Iris pigment epithelial cell (primary cell): Measurements from ENCODE around the gene MED27.

ENCODE experiments used
- DNase-seq: peaks from one replicate; pipeline ENCODE4 v3.0.0-alpha.2; 2011; ENCODE audit warnings: low read depth

The MED27 gene

DNA sequence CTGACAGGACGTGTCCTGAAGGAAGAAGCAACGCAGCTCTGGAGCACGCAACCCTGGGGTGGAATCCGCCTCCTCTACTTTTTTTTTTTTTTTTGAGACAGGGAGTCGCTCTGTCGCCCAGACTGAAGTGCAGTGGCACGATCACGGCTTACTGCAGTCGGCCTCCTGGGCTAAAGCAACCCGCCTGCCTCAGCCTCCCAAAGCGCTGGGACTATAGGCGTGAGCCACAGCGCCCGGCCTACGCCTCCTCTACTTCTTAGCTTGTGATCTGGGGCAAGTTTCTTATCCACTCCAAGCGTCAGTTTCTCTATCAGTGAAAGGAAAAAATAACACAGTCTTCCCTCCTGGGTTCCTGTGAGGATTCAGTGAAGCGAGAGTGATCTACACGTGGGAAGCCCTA lies 243.6 kb downstream of the MED27 start:
- no peak for DNase-seq

DNA sequence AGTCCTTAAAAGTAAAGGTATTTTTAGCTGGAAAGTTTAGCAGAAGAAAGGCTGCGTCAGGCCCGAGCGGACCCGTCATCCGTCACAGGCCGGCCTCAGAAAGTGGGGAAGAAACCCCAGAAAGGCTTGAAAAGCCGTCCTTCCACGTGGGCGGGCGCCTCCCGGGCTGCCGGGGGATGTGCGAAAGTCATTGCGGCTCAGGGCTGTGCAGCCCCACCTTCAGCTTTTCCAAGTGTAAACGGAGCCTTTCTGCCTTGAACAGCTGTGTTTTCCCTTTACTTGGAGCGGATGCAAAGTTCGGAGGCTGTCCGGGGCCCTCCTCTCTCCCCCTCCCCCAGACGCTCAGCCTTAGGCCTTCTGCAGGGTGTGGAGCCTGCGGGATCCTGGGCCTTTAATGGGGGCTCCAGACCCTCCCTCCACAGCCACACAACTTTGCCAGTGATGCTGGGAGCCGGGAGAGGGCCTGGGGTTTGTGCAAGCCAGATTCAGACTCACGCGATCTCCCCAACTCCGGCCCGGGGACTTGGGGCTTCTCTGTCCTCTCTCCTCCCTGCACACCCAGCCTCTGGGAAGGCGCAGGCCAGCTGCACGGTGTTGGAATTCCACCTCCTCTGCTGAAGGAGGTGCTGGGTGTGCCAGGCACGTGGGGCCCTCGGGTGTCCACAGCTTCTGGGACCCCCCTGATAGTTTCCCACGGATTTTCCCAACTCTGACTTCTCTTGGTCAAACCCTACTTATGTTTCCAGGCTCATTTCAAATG lies 244.3 kb downstream of the MED27 start:
- peak; percentile 27 for DNase-seq

DNA sequence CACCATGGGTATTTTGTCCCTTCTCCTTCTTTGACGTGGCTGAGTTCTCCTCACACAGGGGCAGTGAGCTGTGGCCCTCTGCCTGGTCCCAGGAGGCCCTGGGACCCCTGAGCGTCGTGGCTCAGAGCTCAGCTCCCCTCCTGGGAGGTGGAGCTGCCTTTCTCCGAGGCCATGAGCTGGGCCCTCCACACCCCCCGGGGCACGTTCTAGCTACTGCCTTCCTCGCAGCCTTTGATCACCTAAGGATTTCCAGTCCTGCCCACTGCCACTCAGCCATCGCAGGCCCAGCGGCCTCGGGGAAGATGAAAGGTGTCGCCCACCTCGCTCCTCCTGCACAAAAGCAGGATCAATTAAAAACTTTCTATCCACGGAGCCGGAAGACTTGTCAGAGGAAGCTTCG lies 244.9 kb downstream of the MED27 start:
- no peak for DNase-seq

DNA sequence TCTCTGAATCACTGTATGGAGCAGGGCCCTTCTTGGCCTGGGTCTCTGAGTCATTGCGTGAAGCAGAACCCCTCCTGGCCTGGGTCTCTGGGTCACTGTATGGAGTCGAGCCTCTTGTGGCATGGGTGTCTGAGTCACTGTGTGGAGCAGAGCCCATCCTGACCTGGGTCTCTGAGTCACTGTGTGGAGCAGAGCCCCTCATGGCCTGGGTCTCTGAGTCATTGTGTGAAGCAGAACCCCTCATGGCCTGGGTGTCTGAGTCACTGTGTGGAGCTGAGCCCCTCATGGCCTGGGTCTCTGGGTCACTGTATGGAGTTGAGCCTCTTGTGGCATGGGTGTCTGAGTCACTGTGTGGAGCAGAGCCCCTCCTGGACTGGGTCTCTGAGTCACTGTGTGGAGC lies 245.8 kb downstream of the MED27 start:
- DNase-seq: peak; percentile 28

GRCh38 chr9:131833083-131833482 lies 246.6 kb downstream of the MED27 start:
- DNase-seq: no peak

- DNase-seq: no peak
Measured at GRCh38 chr9:131831380-131832165, 248.1 kb downstream of the MED27 start.

- no peak for DNase-seq
Measured at GRCh38 chr9:131827821-131828369, 251.8 kb downstream of the MED27 start.

DNA sequence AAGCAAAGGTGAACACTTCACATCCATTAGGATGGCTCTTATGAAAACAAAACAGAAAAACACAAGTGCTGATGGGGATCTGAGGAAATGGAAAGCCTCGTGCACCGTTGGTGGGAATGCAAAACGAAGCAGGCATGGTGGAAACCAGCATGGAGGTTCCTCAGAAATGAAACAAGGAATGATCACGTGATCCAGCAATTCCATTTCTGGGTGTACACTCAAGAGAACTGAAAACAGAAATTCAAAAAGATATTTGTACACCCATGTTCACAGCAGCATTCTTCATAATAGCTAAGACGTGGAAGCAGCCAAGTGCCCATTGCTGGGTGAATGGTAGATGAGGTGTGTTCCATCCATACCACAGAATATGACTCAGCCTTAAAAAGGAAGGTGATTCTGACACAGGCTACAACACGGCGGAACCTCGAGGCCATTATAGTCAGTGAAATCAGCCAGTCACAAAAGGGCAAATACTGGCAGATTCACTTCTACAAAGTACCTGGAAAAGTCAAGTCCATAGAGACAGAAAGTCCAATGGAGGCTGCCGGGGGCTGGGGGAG lies 252.6 kb downstream of the MED27 start:
- DNase-seq: no peak

- DNase-seq: no peak
Measured at GRCh38 chr9:131826053-131826452, 253.6 kb downstream of the MED27 start.

GRCh38 chr9:131824953-131825495 lies 254.6 kb downstream of the MED27 start:
- DNase-seq: no peak

GRCh38 chr9:131824155-131824594 lies 255.5 kb downstream of the MED27 start:
- DNase-seq: no peak

DNA sequence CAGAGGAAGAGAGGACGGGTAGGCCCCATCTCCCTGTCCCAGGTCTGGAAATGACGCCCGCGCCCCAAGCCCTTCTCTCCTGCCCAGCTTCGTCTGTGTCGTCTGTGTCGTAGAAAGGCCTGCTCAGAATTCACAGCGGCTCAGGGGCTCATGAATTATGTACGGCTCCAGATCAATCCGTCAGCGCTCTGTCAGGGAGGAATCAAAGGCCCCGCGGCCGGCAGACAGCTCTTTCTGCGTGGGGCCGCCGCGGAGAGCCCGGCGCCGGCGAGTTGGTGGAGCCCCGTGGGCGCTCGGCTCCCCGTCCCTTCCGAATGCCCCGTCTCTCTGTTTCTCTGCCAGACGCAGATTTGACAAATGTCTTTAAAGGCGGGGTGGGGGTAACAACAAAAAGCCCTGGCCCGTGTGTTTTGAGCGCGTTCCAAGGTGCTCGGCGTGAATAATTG lies 255.9 kb downstream of the MED27 start:
- no peak for DNase-seq

- DNase-seq: no peak
Measured at GRCh38 chr9:131818089-131818488, 261.6 kb downstream of the MED27 start.

GRCh38 chr9:131817627-131818026 lies 262.0 kb downstream of the MED27 start:
- DNase-seq: no peak

DNA sequence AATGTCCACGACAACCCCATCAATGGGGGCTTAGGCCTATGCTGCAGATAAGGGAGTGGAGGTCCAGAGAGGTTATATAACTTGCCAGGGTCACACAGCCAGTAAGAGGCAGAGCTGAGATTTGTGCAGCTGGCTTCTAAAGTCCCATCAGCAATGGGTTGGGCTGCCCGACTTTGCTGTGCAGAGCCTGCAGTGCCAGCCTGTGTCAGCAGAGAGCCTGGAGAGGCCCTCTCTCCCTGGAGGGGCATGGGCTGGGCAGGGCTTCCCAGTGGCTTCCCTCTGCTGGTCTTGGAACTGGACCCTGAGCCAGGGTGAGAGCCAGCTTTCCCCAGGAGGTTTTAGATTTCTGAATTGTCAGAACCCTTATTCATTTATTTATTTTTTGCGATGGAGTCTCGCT lies 262.6 kb downstream of the MED27 start:
- DNase-seq: no peak

DNA sequence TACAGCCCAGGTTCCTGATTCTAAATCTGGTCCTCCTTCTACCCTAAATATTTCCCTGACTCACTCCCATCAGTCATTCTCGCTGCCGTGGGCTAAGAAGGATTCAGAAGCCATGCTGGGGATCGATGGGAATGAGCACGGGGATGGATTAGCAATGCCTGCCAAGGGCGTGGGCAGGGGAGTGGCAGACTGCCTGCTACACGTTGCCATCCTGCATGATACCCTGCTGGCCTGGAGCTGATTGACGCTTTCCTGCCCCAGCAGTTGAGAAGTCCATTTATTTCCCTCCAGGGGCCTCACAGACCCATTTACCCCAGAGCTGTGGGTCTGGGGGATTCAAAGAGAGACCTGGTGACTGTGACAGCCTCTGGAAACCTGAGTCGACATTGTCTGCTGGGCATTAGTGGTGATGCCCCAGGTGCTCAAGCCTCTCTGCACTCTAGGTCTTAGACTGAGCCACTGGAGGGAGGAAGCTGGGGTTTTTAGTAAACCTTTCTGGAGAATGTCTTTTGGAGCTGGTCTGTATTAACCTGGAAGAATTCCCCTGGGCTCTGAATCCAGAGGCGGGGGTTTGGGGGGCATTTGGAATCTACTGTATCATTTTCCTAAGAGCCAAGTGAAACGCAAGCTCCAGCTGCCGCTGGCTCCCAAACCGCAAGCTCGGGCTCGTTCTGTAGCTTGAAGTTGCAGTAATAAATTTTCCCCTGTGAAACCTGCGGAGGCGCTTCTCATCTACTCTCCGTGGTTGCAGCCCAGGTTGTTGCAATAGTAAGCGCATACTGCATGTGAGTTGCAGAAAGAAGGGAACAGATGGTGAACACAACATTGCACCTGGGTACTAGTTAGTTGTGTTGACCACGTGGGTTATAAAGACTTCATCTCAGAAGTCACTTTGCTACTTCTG lies 263.4 kb downstream of the MED27 start:
- no peak for DNase-seq

DNA sequence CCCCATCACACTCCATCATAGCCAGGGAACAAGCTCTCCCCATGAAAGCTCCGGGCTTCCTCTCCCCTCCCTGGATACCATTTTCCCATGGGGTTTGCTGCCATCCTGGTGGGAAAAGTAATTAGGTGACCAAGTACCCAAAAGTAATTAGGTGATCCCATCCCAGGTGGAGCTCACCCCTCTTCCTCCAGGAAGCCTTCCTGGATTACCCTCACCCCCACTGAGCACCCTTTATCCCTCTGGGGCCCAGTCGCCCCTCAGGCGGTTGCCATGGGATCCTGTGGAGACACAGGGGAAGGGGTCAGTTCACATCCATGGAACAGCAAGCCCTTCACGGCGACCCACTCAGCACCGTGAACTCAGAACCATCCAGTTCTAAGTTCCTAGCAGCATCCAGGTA lies 265.0 kb downstream of the MED27 start:
- no peak for DNase-seq

DNA sequence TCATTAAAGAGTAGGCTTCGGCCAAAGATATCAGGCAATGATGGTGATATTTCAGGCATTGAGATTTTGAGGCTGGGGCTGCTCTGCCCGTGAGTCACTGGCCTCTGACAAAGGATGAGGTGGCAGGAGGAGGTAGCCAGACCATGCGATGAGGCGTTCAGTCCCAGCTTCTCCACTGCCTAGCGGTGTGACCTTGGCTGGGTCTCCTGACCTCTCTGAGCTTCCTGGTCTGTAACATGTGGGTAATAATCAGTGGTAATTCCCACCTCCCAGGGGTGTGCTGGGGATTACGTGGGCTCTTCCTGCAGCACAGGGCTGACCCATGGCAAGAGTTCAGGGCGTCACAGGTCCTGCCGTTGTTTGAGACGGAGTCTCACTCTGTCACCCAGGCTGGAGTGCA lies 266.6 kb downstream of the MED27 start:
- DNase-seq: peak; percentile 24

DNA sequence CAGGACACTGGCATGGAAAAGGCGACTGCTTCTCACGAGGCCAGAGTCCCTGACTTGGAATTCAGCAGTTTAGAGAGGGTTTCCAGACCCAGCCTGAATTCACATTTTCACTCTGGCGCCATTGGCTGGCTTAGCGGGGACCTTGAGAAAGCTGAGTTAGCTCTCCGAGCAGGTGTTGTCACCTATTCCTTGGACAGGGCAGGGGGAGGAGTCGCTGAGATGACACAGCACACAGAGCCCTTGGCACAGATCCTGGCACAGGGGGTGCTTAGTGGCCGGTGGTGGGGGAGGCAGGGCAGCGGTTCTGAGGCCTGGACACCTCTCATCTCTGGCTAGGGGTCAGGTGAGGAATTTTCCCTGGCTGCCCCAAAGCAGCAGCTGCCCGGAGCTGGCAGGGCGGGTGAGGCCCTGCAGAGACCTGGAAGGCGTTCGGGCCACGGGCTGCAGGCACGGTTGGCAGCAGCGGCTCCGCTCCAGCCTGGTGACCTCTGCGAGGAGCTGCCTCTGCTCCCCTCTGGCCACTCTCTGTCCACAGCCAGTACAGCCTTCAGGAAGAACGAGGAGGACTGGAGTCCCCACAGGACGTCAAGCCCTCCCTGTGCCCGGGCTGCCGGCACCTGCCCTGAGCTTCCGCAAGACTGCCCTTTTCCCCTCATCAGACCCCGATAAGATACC lies 267.4 kb downstream of the MED27 start:
- no peak for DNase-seq

- no peak for DNase-seq
Measured at GRCh38 chr9:131811405-131811804, 268.3 kb downstream of the MED27 start.
